MG63 (cell line): ENCODE measurements around the gene NDUFS6. TPM values are rescaled to one million over a fixed set of nuclear protein-coding genes. Genes with fewer than 3 reads are reported as not detected.
A peak's percentile ranks its signal among the peaks of the same experiment; 100 is the strongest.

Source experiments
- DNase-seq: peaks from one replicate; pipeline ENCODE4 v3.0.0-alpha.2; 2020
- H3K27me3 ChIP-seq: fragments of 250-450 bp; sonication (Bioruptor Pico); 2 replicates; pipeline ENCODE4 v1.5.1; 2020; ENCODE audit warnings: mild to moderate bottlenecking, moderate library complexity
- H3K36me3 ChIP-seq: fragments of 250-450 bp; sonication (Bioruptor Pico); 2 replicates; pipeline ENCODE4 v1.5.1; 2020; ENCODE audit warnings: mild to moderate bottlenecking, moderate library complexity
- H3K4me3 ChIP-seq: fragments of 250-450 bp; sonication (Bioruptor Pico); 2 replicates; pipeline ENCODE4 v1.5.1; 2020; ENCODE audit warnings: mild to moderate bottlenecking, moderate library complexity
- H3K9me3 ChIP-seq: fragments of 250-450 bp; sonication (Bioruptor Pico); 2 replicates; pipeline ENCODE4 v1.5.1; 2020; ENCODE audit warnings: mild to moderate bottlenecking, moderate library complexity
- total RNA-seq: library from RNA; depleted of rRNA; stranded (reverse); fragments of >200 nt; shearing (Covaris generic); gene quantifications from 2 replicates; pipeline ENCODE4 v1.2.3, GENCODE V29; 2014; ENCODE audit warnings: low replicate concordance; rRNA removed

Gene NDUFS6
- total RNA-seq, 1 experiment from 2014 or later: 215 TPM

DNA sequence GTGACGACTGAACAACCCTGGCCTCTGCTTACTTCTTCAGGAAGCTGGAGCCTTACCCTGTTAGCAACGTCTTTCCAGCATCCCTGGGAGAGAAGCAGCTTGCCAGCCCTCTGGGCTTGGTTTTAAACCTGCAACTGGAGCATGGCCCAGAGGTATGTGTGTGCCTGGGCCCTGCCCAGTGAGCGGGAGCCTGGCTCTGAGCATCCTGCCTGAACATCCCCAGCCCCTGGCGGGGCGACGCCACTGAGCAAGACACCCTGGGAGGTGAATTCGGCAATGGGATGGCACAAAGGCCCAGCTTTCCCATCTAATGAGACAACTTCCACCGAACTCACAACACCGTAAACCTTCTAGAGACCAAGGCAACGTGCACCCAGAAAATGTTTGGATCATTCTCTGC, 57.9 kb downstream of the NDUFS6 start:
- Histone ChIP-seq H3K9me3 (no peaks in the 10 kb centered on the region), H3K36me3 (no peaks in the 10 kb centered on the region), H3K4me3 (no peak overlapping the region), H3K27me3 (peaks cover 10% of the 10 kb centered on the region)
- DNase-seq: no peak

DNA sequence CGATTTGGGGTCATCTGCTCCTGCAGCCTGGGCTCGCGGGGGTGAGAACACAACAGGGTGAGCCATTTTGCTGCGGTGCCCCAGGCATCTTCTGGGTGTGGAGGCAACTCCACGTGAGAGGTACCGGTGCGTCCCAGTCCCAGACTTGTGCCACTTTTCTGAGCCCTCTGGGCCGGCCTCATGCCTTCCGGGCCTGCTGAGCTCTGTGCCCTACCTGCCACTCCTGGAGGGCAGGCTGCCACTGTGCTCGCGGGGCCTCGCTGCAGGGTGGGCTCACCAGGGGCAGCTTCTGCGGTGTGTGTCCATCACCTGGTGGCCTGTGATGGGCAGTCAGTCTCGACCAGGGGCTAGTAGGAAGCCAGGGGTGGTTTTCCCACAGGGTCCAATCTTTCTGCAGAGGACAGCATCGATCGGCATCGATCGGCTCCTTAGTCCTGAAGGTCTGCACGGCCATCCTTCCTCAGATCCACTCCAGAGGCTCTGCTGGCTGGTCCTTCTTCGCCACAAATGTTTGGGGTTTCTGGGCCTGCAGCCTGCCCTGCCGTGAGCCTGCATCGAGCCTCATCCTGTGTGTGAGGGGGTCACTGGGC, 58.9 kb downstream of the NDUFS6 start:
- Histone ChIP-seq H3K9me3 (no peaks in the 10 kb centered on the region), H3K27me3 (no peaks in the 10 kb centered on the region), H3K36me3 (no peaks in the 10 kb centered on the region), H3K4me3 (no peak overlapping the region)
- DNase-seq: no peak

DNA sequence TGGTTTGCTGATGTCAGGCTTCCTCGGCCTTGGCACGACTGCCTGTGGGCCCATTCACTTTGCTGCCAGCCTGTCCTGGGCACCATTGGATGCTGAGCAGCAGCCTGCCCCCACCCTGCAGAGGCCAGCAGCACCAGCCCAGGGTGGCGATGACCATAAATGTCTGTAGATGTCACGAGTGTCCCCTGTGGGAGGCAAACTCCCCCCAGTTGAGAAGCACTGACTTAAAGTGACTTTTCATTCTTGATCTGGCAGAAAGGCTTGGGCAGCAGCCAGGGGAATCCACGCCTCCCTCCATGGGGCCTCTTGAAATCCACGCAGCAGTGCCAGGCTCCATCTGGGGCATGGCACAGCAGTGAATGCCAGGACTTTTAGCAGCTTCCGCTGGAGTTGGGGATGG, 59.7 kb downstream of the NDUFS6 start:
- H3K4me3 ChIP-seq: no peak overlapping the region
- peak; percentile 32 for DNase-seq

DNA sequence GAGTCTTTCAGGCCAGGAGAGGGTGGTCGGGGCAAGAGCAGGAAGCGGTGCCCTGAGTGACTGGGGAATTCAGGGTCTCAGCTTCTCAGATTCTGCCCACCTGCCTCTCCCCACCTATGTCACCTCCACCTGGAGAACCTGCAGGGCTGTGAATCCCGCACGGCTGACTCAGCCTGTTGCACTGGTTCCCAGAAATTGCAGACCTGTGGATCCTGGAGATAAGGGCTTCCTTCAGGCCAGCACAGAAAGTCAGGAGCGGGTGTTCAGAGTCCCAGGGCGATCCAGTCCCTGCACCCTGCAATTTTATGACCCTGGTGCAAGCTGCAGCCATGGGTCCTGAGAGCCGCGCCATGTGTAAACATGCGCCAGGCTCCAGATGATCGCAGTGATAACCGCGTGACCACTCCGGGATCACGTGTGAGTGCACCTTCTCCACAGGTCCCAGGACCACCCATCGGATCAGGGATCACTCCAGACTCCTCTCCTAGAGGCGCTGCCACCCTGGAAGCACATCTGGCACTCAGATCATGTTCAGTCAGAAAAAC, 63.8 kb downstream of the NDUFS6 start:
- Histone ChIP-seq H3K36me3 (no peaks in the 10 kb centered on the region), H3K4me3 (no peak overlapping the region), H3K27me3 (no peaks in the 10 kb centered on the region), H3K9me3 (no peaks in the 10 kb centered on the region; the same call in 1 of the 2 replicates)
- no peak for DNase-seq

More for the DNA sequence above, 59.7 kb downstream of the NDUFS6 start:
- Histone ChIP-seq H3K27me3 (no peaks in the 10 kb centered on the region), H3K36me3 (no peaks in the 10 kb centered on the region), H3K9me3 (no peaks in the 10 kb centered on the region)

DNA sequence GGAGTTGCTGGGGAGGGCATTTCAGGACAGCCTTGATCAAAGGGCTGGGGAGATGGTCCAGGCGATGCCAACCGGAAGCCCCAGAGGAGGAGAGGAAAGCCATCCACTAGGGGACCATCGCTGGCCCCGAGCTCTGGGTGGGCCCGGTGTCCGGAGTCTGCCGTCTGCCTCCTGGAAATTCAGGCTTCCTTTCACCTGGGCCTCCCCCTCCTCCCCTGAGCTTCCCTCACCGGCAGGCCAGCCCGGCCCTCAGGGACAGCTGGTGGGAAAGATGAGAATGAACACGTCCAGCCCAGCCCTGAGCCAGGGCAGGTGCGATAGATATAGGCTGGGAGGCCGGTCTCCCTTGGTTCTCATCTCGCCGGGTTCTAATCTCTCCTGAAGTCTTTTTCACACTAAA, 64.3 kb downstream of the NDUFS6 start:
- H3K4me3 ChIP-seq: no peak overlapping the region
- no peaks in the 10 kb centered on the region; the same call in 1 of the 2 replicates for H3K9me3 ChIP-seq
- DNase-seq: no peak
- H3K27me3 ChIP-seq: no peaks in the 10 kb centered on the region
- no peaks in the 10 kb centered on the region for H3K36me3 ChIP-seq

Other genes with a start within 250 kb of the NDUFS6 start
- gene MRPL36, start 1.6 kb upstream of the NDUFS6 start, total RNA-seq: 188 and 248 TPM in 2 replicates
- 0.66 and 5.1 TPM in 2 replicates for gene IRX4, start 81.5 kb downstream of the NDUFS6 start, total RNA-seq